IPS-NIHi11 (cell line): ENCODE measurements around the gene MTMR12.
A peak's percentile ranks its signal among the peaks of the same experiment; 100 is the strongest.

Experiments used
- DNase-seq: peaks from one replicate; pipeline ENCODE4 v3.0.0; 2012; ENCODE audit warnings: mixed read lengths, low spot score

The MTMR12 gene, protein sequence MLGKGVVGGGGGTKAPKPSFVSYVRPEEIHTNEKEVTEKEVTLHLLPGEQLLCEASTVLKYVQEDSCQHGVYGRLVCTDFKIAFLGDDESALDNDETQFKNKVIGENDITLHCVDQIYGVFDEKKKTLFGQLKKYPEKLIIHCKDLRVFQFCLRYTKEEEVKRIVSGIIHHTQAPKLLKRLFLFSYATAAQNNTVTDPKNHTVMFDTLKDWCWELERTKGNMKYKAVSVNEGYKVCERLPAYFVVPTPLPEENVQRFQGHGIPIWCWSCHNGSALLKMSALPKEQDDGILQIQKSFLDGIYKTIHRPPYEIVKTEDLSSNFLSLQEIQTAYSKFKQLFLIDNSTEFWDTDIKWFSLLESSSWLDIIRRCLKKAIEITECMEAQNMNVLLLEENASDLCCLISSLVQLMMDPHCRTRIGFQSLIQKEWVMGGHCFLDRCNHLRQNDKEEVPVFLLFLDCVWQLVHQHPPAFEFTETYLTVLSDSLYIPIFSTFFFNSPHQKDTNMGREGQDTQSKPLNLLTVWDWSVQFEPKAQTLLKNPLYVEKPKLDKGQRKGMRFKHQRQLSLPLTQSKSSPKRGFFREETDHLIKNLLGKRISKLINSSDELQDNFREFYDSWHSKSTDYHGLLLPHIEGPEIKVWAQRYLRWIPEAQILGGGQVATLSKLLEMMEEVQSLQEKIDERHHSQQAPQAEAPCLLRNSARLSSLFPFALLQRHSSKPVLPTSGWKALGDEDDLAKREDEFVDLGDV

DNA sequence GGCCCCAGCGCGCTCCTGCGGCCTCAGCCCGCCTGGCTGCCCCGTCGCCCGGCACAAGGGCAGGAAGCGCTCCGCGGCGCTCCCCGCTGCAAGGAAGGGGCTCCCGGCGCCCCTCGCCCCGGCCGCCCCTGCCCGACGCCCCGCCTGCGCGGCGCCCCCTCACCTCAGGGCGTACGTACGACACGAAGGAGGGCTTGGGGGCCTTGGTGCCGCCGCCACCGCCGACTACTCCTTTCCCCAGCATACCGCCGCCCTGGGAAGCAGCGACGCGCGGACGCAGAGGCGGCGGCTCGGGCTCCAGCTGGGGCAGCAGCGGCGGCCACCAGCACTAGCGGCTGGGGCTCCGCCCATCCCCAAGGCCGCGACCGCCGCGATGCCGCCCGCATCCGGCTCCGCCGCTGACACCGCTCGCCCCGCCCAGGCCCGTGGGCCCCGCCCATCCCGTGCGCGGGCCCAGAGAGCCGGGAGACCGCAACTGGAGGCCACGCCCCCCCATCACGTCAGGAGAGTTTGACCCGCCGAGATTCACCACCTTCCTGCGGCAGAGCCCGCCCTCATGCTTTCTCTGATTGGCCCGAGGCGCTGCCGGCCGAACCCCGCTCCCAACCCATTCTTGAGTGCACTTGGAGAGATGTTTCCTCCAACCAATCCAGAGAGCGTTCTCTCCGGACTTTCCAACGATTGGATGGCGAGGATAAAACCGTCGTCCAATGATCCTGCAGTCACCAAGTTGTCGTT, at the start of gene MTMR12:
Gene MTMR12, minus strand, starts transcription at position 345 of the 738 bp plus-strand sequence. Its CDS starts 101 bp downstream, at position 244.
- DNase-seq: peak; percentile 99

DNA sequence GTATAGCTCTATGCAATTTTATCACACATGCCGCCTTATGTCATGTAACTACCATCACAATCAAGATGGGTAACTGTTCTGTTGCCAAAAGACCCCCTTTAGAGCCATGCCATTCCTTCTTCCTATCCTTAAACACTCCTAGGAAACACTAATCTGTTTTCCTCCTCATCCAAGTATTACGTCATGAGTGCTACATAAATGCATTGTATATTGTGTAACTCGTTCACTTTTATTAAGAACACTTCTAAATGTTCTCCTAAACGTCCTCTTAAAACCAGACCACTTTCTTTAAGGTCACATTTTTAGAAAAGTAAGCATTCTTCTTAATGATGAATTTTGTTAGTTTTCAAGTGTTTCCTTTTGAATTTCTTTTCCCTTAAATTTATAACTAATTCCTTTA, 49.8 kb upstream of the MTMR12 start:
- no peak for DNase-seq

DNA sequence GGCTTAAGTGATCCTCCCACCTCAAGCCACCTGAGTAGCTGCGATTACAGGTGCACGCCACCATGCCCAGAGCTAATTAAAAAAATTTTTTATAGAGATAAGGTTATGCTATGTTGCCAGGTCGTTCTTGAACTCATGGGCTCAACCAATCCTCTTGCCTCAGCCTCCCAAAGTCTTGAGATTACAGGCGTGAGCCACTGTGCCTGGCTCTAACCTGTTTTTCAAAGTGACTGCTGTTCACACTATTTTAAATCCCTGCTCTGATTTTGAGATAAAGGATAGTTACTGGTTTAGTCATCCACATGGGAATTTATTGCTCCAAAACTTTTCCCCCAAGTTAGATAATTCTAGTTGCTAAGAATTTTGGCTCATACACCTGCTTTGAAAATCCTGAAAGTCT, 48.2 kb upstream of the MTMR12 start:
- no peak for DNase-seq

DNA sequence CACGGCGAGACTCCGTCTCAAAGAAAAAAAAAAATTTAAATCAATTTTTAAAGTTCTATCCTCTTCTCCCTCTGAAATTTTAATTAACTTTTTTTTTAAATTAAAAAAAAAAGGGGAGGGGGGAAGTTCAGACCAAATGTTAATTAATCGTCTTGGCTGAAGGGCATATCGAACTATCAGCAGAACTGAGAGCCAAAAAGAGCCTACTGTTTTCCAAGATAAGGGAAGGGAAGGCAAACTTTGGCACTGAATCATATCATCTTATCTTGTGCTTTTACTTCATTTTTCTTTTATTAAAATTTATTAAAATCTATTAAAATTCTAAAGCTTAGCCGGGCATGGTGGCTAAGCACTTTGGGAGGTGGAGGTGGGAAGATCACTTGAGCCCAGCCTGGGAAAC, 45.9 kb upstream of the MTMR12 start:
- no peak for DNase-seq

DNA sequence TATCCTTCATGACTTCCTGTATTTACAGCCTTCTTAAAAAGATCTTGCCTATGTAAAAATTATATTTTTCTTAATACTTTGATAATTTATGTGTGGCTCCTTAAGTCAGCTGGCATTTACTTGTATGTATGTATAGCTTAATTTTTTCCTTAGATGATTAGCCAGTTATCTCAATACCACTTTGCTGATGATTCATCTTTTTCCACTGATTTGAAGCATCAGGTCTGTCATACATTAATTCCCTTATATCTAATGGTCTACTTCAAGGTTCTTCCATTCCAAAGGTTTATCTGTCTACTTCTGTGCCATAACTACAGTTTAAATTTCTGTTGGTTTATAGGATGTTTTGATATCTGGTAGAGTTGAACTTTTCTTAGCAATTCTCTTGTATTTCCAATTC, 44.9 kb upstream of the MTMR12 start:
- DNase-seq: no peak

DNA sequence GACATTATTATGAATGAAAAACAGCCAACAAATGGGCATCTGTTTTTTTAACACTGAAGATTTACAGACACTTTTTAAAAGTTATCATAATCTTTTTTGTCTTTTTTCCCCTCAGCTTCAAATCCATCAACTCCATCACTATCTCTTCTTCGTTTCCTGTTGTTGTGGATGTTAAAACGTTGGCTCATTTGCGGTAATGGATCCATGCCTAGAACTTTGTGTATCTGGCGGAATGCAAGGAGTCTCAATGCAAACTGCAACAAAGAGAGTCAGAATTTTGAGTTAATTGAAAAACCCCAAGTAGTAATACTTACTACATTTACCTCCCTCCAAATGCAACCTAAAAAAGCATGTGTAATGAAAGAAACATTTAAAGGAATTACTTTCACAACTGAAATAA, 42.9 kb upstream of the MTMR12 start:
- no peak for DNase-seq

DNA sequence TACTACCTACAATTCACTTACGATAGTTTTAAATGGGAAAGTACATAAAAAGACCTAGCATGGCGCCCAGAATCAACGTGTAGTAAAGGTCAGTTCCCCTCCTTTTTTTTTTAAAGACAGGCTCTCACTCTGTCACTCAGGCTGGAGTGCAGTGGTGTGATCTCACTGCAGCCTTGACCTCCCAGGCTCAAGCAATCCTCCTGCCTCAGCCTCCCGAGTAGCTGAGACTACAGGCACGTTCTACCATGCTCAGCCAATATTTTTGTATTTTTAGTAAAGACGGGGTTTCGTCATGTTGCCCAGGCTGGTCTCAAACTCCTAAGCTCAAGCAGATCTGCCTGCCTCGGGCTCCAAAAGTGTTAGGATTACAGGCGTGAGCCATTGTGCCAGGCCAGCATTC, 40.7 kb upstream of the MTMR12 start:
- no peak for DNase-seq

DNA sequence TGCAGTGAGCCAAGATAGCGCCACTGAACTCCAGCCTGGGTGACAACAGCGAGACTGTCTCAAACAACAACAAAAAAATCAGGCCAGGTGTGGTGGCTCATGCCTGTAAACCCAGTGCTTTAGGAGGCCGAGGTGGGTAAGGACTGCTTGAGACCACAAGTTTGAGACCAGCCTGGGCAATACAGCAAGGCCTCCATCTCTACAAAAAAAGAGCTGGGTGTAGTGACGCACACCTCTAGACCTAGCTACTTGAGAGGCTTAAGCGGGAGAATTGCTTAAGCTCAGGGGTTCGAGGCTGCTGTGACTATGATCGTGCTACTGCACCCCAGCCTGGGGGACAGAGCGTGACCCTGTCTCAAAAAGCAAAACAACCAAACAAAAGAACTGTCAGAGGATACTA, 39.9 kb upstream of the MTMR12 start:
- DNase-seq: no peak

DNA sequence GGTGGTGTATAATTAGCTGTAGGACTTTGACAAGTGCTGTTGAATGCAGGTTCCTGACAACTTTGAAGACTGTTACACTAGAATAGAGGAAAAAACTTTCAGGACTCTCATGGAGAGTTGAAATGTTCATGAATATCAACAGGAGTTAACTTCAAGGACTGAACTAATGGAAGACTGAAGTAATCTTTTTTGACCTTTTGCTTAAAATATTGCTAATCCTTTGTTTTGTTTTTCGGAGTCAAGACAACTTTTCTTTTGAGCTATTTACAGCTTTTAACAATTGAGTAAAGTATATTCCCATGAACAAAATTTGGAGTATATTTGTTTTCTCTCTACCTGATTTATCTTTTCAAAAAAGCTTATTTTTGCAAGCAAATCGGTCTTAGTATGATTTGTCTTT, 34.1 kb upstream of the MTMR12 start:
- DNase-seq: no peak

DNA sequence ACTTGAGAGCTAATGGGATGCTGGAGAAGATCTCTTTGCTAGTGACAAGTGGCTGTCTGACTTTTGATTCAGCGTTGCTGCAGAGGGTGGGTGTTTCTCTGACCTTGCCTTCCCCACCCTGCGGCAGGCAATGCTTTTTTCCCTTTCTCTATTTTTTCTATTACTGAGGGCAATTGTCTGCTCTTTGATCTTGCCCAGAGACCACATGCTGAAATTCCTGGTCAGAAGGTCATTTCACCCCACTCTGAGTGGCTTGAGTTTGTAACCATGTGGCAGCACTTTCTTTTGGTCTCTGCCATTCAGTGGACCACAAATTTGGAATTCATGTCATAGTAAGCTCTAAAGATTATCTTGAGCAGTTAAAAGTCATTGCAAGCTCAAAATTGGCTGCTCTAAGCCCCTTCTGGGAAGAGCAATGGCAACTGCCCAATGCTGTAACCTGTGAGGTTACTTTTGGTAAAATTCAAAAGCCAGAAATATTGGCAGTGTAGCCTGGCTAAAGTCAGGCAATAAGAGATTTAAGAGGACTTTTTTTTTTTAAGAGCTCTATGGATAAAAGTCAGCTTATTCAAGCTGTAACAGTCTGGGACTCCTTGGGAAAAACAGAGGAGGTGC, 30.4 kb upstream of the MTMR12 start:
- no peak for DNase-seq

DNA sequence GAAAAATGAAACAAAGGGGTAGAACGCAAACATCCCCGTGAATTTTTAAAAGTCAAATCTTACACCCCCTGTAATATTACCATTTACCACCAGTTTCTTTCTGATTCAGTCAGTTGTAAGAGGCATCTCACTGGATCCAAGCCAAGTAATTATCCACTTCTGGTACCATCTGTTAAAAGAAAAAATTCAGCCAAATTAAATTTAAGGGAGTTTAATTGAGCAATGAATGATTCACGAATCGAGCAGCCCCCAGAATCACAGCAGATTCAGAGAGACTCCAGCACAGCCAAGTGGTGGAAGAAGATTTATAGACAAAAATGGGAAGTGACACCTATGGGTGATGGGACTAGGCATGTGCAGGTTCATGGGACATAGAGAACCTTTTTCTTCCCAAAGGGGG, 29.9 kb upstream of the MTMR12 start:
- DNase-seq: no peak

DNA sequence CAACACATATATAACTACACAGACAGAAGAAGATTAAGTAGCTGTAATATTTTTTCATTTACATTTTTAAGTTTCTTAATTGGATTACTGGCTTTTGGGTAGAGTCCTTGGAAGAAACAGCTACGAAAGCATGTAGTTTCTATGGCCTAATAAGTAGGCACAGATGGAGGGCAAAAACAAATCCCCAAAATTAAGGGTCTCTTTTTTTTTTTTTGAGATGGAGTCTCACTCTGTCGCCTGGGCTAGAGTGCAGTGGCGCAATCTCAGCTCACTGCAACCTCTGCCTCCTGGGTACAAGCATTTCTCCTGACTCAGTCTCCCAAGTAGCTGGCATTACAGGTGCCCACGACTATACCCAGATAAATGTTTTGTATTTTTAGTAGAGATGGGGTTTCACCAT, 27.1 kb upstream of the MTMR12 start:
- no peak for DNase-seq

DNA sequence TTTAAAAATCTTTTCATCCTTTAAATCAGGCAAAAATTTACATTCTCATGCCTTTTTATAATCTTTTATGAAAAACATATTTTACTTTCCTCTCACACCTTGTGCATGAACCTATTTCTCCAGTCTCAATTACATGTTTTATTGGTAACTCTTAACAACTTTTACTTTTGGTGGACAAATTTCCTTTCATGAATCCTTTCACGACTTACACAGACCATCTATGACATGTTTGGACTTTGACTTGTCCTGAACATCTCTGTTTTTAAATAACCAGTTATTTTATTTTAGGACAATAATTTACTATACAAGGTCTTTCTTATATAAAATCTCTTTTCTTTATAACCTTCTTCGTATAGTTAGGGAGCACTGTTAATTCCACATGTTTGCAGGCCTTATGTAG, 26.5 kb upstream of the MTMR12 start:
- no peak for DNase-seq

DNA sequence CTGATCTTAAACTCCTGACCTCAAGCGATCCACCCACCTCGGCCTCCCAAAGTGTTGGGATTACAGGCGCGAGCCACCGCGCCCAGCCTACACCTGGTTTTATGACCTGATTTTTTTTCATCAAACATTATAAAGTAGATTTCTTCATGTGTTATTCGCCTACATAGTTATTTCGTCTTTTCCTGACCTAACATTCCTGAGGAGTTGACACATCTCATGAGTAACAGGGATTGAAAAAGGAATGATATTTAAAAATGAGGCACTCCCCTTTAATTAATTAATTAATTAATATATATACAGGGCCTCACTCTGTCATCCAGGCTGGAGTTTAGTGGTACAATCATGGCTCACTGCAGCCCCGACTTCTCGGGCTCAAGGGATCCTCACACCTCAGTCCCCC, 20.2 kb upstream of the MTMR12 start:
- DNase-seq: no peak

DNA sequence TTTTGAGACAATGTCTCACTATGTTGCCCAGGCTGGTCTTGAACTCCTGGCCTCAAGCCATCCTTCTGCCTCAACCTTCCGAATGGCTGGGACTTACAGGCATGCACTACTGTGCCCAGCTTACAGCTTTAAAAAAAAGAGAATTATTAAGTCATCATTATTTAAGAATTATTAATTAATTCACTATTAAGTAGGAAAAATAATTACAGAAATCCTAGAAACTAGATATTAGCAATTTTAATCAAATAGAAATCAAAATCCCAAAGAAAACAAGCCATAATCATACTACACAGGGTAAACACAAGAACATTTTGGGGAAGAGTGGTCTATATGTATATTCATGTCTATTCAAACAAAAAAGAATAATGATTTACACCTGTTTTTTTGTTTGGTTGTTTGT, 19.6 kb upstream of the MTMR12 start:
- DNase-seq: no peak

DNA sequence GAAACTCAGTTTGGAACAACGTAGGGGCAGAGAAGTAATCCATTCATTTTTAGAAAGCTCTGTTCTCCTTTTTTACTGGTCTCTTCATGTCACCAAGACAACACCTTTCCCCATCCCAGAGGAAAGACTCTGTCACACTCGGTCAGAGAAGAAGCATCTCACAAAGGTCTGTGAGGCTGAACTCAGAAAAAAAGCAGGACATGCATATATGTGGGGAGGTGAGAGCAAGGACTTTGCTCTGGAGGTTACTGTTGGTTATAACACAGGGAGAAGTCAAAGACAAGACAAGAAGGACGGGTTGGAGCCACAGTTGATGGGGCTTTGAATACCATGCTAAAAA, 19.2 kb upstream of the MTMR12 start:
- DNase-seq: no peak

DNA sequence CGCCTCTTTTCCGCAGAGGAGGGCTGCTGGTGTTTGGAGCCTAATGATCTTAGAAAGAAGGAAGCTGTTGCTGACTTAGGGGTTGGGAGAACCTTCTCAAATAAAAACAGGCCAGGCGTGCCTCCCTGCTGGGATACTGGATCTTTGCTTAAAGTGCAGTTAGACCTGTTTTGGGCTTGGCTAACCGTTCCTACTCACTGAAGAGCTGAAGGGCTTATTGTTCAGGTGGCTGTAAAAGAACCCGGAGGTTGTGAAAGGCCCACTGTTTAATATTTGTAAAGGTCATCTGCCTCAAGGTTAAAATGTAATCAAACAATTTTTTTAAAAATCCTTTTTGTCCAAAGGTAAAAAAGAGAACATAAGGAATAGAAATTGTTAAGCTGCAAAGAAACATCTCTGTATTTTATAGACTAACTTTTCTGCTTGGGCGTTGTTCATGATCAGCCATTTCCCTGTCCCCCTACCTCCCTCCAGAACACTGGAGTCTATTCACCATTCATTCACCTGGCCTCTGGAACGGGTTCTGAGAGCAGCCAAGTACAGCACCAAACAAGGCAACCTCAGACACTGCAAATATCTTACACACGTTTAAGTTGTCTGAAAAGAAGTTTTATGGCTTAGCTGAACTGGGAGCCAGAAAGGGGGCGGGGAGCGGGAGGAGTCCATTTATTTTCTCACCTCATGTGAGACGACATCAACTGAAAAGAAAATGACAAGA, 18.6 kb upstream of the MTMR12 start:
- DNase-seq: no peak

DNA sequence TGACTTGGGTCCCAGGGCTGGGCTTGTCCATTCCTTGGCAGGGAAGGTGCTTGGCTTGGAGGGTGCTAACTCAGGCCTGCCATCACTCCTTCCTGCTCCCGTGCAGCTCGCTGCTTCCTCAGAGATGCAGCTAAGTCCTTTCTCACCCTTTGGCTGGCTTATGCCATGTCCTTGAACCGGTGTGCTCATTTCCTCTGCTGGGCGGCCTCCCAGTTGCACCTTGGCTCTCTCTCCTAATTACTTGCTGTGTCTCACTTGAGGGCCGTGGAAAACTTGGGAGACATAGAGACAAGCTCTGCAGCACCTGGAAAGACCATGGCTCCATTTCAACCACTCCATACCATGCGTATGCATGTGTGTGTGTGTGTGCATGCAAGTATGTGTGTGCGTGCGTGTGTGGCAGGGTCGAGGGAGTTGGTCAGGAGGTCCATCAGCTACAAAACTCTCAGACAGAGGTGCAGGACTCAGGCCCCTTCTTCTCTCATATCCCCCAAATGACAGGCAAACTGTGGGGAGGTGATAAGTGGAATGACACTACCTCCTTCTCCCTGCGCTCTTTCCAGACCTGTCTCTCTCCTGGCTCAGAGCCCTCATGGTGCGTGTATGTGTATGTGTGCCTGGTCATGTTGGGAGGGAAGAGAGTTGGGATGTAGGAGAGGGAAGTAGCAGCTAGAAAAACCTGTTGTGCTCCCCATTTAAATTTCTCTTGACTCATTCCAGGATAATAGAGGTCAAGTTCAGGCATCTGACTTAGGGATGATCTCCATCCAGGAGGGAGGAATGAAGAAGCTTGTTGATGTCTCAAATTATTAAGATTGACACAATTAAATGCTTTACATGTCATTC, 17.6 kb upstream of the MTMR12 start:
- no peak for DNase-seq

DNA sequence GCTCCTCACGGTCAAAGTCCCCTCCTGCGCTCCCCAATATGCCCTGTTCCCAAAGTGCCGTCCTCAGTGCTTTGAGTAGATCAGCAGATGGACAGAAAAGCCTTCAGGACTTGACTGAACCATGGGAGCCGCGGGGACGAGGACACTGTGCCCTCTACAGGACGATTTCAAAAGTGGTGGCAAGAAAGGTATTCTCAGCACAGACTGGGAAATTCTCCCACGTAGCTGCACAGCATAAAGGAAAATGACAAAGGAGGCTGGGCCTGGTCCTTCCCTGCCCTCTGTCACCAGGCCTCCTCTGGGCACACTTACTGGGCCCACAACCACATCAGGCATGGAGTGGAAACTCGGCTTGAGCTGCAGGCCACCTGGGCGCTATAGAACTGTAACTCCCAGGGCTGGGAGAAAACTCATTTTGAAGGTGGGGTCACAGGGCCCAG, 16.7 kb upstream of the MTMR12 start:
- peak; percentile 82 for DNase-seq

DNA sequence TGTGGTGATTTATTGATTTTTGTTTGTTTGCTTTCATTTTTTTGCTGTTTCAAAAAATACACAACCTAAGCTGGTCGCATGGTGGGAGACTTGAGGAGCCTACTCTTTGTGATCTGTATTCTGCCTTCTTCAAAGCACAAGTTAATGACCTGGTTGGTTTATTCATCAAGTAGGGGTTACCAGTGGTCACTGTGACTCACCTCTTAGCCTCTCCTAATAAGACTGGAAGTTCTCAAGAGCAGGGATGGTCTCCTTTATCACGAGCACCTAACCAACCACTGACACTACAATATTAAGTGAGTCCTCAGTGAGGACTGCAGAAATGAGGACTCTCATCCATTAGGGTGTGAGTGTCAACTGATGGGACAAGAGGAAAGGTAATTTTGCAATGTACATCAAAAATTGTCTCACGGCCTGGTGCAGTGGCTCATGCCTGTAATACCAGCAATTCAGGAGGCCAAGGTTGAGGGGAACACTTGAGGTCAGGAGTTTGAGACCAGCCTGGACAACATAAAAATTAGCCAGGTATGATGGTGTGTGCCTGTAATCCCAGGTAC, 13.6 kb upstream of the MTMR12 start:
- no peak for DNase-seq

DNA sequence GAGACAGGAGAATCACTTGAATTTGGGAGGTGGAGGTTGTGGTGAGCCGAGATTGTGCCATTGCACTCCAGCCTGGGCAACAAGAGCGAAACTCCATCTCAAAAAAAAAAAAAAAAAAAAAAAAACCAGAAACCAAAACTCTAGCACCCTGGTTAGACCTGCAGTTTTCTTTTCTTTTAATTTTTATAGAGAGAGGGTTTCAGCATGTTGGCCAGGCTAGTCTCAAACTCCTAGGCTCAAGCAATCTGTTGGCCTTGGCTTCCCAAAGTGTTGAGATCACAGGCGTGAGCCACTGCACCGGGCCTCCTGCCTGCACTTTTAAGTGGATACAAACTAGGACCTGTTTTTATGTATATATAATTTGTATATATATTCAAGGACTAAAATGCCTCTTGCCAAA, 12.9 kb upstream of the MTMR12 start:
- DNase-seq: no peak
